NCI-H2107 treated with DMSO at 0.1 percent for 48 hours (cell line): ENCODE measurements around the gene TMEM108.
"Not testable (repeated sequence)": the region's sequence is repeated elsewhere in the genome, so short reads cannot be mapped to it uniquely, and the experiment has no call there.

Experiments
- DNase-seq: peaks from one replicate; lab custom pipeline; 2025; ENCODE audit not compliant: unreplicated experiment; lab: John Stamatoyannopoulos, UW

The TMEM108 gene

DNA sequence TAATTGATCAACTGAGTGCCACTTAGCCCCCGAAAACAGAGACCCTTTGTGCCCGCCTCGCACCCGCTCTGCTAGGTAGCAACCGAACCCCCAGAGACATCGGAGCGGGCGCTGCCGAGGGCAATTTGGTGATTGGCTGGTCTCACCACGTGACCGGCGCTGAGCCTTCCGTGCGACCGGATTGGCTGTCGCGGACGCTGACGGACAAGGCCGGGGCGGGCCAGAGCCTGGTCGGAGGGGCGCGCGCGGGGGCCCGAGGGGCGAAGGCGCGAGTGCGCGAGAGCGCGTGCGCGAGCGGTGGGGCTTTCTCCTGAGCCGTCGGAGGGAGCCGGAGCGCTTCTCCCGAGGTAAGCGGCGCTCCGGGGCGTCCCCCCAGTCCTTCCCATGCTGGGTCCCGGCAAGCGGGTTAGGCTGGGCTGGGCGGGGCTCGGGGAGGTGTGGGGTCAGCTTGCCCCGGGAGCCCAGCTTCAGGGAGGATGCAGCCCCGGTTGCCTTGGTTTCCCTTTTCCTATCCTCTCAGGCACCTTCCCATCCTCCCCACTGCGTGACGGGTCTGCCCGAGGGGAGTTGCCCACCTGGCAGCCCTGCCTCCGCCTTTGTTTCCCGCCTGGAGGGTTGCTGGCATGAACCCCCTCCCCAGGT lies at the start of gene TMEM108:
TMEM108 (plus strand) TSS at position 303 of the 642 bp plus-strand sequence.
- peak; percentile 96 for DNase-seq

GRCh38 chr3:132995971-132996370 lies 42.2 kb upstream of the TMEM108 start:
- DNase-seq: no peak

DNA sequence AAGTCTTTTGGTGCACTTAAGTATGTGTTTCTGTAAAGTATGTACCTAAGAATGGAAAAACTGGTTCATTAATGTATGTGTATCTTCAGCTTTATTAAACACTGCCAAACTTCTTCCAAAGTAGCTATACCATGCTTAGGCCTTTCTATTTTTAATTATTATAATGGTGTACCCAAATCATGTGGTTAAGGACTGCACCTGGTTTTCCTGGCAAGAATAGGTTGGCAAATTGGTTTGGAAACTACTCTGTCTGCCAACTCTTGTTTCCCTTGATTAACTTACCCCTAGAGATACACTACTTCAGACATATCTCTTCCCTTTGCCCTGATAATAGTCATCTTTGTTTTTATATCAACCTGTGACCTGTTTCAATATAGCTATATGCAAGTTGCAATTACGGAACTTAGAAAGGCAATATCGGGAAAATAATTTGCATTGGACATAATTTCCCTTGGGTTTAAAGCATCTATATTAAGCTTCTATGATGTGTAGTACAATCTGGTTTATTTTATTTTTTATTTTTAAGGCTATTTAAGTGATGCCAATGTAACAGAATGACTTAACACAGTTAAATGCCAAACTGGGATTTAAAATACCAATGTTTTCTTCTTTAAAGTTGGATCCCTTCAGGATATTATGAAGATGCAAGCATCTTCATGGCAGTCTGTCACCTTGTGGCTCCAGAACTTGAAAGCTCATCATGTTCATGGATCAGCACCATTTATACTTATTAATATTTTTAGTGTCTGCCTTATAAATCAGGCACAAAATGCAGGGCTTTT lies 40.6 kb upstream of the TMEM108 start:
- DNase-seq: no peak

DNA sequence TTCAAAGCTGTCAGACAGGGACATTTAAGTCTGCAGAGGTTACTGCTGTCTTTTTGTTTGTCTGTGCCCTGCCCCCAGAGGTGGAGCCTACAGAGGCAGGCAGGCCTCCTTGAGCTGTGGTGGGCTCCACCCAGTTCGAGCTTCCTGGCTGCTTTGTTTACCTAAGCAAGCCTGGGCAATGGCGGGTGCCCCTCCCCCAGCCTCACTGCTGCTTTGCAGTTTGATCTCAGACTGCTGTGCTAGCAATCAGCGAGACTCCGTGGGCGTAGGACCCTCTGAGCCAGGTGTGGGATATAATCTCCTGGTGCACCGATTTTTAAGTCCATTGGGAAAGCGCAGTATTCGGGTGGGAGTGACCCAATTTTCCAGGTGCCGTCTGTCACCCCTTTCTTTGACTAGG lies 33.2 kb upstream of the TMEM108 start:
- DNase-seq: not testable (repeated sequence)

DNA sequence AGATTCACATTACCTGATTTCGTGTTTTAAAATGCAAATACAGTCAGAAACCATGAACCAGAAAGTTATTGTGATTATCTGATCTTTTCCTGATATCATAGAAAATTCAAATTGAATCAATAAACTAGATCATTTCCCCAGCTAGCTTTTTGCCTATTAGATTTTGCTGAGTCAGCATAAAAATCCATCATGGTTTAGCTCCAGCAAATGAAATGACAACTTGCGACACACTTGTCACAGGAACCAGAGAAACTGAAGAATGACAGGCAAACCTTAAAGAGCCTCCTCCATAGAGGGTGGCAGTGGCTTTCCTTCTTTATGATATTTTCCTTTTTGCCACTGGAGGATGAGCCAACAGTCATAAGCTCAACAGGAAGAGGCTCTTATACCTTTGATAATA lies 30.6 kb upstream of the TMEM108 start:
- DNase-seq: no peak

DNA sequence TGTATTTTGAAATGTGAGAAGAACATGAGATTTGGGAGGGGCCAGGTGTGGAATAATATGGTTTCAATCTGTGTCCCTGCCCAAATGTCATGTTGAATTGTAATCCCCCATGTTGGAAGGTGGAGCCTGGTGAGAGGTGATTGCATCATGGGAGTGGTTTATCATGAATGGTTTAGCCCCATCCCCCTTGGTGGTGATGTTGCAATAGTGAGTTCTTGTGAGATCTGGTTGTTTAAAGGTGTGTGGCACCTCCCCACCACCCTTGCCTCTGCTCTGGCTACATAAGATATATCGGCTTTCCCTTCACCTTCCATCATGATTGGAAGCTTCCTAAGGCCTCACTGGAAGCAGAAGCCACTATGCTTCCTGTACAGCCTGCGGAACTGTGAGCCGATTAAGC lies 23.9 kb upstream of the TMEM108 start:
- no peak for DNase-seq

- not testable (repeated sequence) for DNase-seq
Observed at GRCh38 chr3:133015573-133015972, 22.6 kb upstream of the TMEM108 start.

GRCh38 chr3:133016838-133017309 lies 21.3 kb upstream of the TMEM108 start:
- DNase-seq: no peak

GRCh38 chr3:133018921-133019320 lies 19.3 kb upstream of the TMEM108 start:
- no peak for DNase-seq

DNA sequence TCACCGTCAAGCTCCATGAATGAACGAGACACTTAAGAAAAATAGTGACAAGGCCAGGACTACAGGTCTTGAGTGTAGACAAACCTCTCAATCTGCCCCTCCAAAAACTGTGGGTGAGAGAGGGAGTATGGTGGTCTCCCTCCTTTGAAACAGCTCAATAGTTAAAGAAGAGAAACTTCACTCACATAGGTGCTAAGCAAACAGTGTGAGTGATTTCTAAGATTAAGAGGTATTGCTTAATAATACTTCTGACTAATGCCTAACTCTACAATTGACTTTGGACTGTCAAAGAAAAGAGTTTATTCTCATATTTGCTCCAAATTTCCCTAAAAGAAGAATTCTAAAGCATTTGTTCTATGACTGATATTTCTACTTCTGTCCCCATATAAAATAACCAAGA lies 17.0 kb upstream of the TMEM108 start:
- no peak for DNase-seq

- DNase-seq: no peak
Observed at GRCh38 chr3:133023362-133023761, 14.8 kb upstream of the TMEM108 start.

DNA sequence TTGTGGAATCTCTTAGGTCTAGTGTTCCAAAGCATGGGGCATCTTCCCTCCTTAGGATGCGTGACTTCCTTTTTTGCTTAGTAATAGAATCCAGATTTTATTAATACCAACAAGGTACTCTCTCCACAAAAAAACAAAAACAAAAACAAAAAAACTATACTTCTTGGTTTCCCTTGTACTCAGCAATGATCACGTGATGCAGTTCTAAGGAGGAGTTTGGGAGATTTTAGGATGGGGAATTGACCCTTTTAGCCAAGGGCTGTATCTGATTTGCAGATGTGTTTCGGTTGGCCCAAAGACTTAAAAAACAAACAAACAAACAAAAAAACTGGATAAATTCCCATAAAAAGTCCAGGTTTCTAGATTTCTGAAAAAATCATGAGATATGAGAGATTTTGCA lies 12.6 kb upstream of the TMEM108 start:
- no peak for DNase-seq

DNA sequence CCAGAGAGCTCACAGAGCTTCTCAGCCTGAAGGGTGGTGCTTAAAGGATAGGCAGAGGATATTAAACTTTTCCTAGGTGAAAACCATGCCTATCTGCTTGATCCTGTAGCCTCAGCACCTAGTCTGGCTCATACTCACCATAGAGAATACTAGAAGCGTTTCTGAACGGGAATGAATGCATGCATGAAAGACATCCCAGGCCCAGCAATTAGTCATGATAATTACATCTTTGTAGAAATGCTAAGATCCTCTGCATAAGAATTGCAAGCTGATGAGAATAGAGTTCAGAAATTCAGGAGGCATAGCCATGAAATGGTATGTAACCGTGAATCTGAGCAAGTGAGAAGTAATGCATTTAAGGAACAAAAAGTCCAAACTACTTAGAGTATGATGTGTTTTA lies 5.9 kb upstream of the TMEM108 start:
- DNase-seq: no peak

GRCh38 chr3:133037436-133037835 lies 755 bp upstream of the TMEM108 start:
- DNase-seq: no peak

GRCh38 chr3:133038731-133039375 lies 662 bp downstream of the TMEM108 start:
- no peak for DNase-seq

GRCh38 chr3:133040696-133041523 lies 2.7 kb downstream of the TMEM108 start:
- DNase-seq: peak; percentile 91

DNA sequence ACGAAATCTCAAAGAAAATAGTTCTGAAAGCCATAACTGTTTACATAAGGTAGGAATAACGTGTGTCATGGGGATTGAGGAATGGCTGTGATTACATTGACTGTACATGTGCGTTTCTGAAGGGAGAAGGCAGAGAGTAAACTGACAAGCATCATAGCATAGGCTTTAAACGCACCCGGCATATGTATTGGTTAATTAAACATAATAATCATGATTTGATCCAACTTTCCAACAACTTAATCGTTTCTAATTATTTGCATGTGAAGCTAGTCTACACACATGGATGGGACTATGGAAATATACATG lies 3.3 kb downstream of the TMEM108 start:
- no peak for DNase-seq

- no peak for DNase-seq
Observed at GRCh38 chr3:133042778-133043177, 4.6 kb downstream of the TMEM108 start.

DNA sequence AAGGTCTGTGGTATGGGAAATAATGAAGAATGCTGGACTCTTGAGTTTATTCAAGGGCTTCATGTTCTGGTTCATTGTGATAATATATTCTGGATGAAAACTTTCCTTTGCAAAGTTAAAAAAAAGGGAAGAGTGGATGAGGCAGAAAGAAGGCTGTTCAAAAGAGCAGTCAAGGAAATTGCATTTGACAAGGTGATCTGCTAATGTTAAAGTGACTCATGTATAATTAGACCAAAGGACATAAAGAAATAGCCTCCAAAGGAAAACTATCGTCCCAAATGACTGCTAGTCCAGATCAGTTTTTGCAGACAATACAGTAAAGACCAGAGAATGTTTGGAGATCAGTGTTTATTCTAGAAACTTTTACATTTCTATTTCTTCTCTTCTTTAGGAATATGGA lies 9.8 kb downstream of the TMEM108 start:
- DNase-seq: no peak

DNA sequence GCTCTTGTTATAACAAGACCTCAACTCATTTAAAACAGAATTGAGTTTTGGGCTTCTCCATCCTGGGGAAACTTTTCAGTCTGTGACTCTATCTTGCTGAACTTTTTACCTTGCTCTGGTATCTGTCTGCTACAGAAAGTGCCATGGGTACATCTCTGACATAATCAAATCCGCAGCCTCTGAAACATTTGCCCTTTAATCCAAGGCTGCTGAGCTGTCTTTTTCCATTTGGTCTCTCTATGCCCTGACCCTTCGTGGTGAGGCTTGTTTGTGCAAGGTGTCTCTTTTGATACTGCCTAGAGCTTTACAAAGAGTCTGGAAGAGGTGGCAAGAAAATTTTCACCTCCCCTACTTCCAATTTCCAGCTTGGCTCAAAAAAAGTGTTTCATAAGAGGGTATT lies 11.3 kb downstream of the TMEM108 start:
- DNase-seq: no peak

DNA sequence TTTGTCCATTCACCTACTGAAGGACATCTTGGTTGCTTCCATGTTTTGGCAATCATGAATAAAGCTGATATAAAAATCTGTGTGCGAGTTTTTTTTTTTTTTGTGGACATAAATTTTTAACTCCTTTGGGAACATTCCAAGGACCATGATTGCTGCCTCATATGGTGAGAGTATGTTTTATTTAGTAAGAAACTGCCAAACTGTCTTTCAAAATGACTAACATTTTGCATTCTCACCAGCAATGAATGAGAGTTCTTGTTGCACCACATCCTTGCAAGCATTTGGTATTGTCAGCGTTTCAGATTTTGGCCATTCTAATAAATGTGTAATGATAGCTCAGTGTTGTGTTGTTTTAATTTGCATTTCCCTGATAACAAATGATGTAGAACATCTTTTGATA lies 12.7 kb downstream of the TMEM108 start:
- no peak for DNase-seq
